Cardiac muscle cell (in vitro differentiated cells and primary cell): ENCODE data around the gene KCP. TPM values are rescaled to one million over a fixed set of nuclear protein-coding genes. Genes with fewer than 3 reads are reported as not detected.

Source experiments
- DNase-seq, 2 donors: peaks; one replicate each; pipeline versions ENCODE4 v3.0.0 to v3.0.0-alpha.2; 2010 to 2017; ENCODE audit warnings: low read depth in 1 of 2, low spot score in 1 of 2
- H3K27ac ChIP-seq: fragments of 200-600 bp; sonication (generic); 2 replicates; pipeline ENCODE4 v1.5.1; 2016
- H3K27me3 ChIP-seq: fragments of 200-600 bp; sonication (generic); 2 replicates; pipeline ENCODE4 v1.6.0; 2016; ENCODE audit warnings: control low read depth
- H3K36me3 ChIP-seq: fragments of 200-600 bp; sonication (generic); 2 replicates; pipeline ENCODE4 v1.5.1; 2016; ENCODE audit warnings: control low read depth
- H3K4me1 ChIP-seq: fragments of 200-600 bp; sonication (generic); 2 replicates; pipeline ENCODE4 v1.8.1; 2017; ENCODE audit warnings: low read depth, mild to moderate bottlenecking, mixed run types
- H3K4me3 ChIP-seq: fragments of 200-600 bp; sonication (generic); 2 replicates; pipeline ENCODE4 v1.5.1; 2016; ENCODE audit warnings: mild to moderate bottlenecking
- H3K9me3 ChIP-seq: fragments of 200-600 bp; sonication (generic); 2 replicates; pipeline ENCODE4 v1.5.1; 2017; ENCODE audit warnings: low read depth, mild to moderate bottlenecking, control low read depth
- CTCF ChIP-seq: IDR thresholded peaks from 2 replicates; pipeline ENCODE4 v1.5.1; 2012; ENCODE audit warnings: low read depth, mild to moderate bottlenecking, low read length
- polyA plus RNA-seq: library from polyadenylated mRNA; unstranded; fragments of >200 nt; fragmentation: Nextera tagmentation; extraction: Ambion mirVana; gene quantifications from 2 replicates; pipeline ENCODE4 v1.2.1, GENCODE V29; 2016
- total RNA-seq: library from RNA; depleted of rRNA; stranded (reverse); fragments of >200 nt; gene quantifications from 2 replicates; pipeline ENCODE4 v1.2.3, GENCODE V29; 2016

KCP gene
- total and polyA plus RNA-seq, 2 experiments from 2014 or later = 1.2 to 1.6 TPM

- Histone ChIP-seq H3K27me3 (no peaks in the 10 kb centered on the region), H3K4me3 (no peak overlapping the region), H3K4me1 (no peaks in the 10 kb centered on the region), H3K9me3 (no peaks in the 10 kb centered on the region), H3K27ac (no peak overlapping the region), H3K36me3 (peaks cover 97% of the 10 kb centered on the region)
- DNase-seq = no peak
- TF ChIP-seq CTCF = no peak
These were observed 66.4 kb downstream of the KCP start for GRCh38 chr7:128843938-128844621.

GRCh38 chr7:128842674-128843641 lies 67.6 kb downstream of the KCP start:
- Histone ChIP-seq H3K9me3 (no peaks in the 10 kb centered on the region), H3K36me3 (peaks cover 96% of the 10 kb centered on the region), H3K4me3 (no peak overlapping the region), H3K4me1 (no peaks in the 10 kb centered on the region), H3K27ac (no peak overlapping the region), H3K27me3 (no peaks in the 10 kb centered on the region)
- DNase-seq = no peak
- no peak for TF ChIP-seq CTCF

- no peak overlapping the region for H3K4me3 ChIP-seq
- H3K4me1 ChIP-seq = no peaks in the 10 kb centered on the region
- peak overlapping the region; percentile 26 for H3K27ac ChIP-seq
- peak; percentile 40 to 67 for DNase-seq
- H3K27me3 ChIP-seq = no peaks in the 10 kb centered on the region
- TF ChIP-seq CTCF = peak; percentile 66
- H3K9me3 ChIP-seq = no peaks in the 10 kb centered on the region
- peaks cover 96% of the 10 kb centered on the region for H3K36me3 ChIP-seq
These were observed 68.4 kb downstream of the KCP start for GRCh38 chr7:128841921-128842673.

DNA sequence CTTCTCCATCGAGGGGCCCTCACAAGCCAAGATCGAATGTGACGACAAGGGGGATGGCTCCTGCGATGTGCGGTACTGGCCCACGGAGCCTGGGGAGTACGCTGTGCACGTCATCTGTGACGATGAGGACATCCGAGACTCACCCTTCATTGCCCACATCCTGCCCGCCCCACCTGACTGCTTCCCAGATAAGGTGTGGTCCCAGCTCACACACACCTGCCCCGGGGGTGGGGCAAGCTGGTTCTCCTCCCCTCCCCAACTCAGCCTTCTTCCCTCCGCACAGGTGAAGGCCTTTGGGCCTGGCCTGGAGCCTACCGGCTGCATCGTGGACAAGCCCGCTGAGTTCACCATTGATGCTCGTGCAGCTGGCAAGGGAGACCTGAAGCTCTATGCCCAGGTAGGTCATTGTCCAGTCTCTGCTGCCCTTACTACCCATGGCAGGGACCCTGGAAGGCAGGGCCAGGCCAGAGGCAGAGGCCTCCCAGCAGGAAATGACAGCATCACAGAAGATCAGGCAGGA lies 69.3 kb downstream of the KCP start:
- no peaks in the 10 kb centered on the region for H3K9me3 ChIP-seq

More for the DNA sequence above, 69.3 kb downstream of the KCP start:
- peaks cover 96% of the 10 kb centered on the region for H3K36me3 ChIP-seq
- no peaks in the 10 kb centered on the region for H3K4me1 ChIP-seq
- H3K4me3 ChIP-seq = no peak overlapping the region
- H3K27me3 ChIP-seq = no peaks in the 10 kb centered on the region
- H3K27ac ChIP-seq = peak overlapping the region; percentile 26
- no peak for TF ChIP-seq CTCF
- no peak for DNase-seq
